HG02610 (cell line): Measurements from ENCODE around the gene AGPAT1.
"Not testable (repeated sequence)": the region's sequence is repeated elsewhere in the genome, so short reads cannot be mapped to it uniquely, and the experiment has no call there.

Experiments used
- ATAC-seq: cut with Tn5 transposase; IDR thresholded peaks from one replicate; pipeline ENCODE4 v1.9.1; 2021; ENCODE audit warnings: mild to moderate bottlenecking, moderate library complexity; ENCODE audit not compliant: unreplicated experiment

Gene AGPAT1

DNA sequence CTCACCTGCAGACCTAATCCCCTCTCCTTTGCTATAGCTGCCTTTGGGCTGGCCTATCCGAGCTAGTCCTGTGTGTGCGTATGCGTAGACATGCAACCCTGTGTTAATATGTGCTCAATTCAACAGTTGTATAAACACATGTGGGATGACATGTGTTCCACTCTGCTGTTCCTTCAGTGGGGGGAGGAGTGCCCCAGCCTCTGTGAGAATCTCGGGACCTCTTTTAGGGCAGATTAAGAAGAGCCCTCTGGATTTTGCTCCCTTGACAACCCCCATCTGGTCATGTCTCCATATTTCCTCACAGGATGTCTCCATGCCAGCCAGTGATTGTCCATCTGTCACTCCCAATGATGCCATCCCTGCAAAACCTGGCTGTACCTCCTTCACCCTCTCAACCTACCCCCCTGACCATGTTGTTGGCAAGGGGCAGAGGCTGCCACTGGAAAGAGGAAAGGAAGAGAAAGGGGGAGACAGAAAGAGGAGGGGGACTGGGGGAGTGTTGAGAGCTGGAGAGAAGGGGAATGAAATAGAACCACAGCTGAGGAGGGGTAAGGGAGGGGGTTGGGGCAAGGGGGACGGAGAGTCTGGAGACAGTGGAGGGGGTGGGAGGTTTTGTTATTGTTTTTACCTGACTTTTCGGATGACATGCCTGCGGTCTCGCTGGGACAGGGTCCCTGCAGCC lies 24.6 kb downstream of the AGPAT1 start:
- ATAC-seq: no peak

- no peak for ATAC-seq
Observed at GRCh38 chr6:32149932-32150870, 25.7 kb downstream of the AGPAT1 start.

DNA sequence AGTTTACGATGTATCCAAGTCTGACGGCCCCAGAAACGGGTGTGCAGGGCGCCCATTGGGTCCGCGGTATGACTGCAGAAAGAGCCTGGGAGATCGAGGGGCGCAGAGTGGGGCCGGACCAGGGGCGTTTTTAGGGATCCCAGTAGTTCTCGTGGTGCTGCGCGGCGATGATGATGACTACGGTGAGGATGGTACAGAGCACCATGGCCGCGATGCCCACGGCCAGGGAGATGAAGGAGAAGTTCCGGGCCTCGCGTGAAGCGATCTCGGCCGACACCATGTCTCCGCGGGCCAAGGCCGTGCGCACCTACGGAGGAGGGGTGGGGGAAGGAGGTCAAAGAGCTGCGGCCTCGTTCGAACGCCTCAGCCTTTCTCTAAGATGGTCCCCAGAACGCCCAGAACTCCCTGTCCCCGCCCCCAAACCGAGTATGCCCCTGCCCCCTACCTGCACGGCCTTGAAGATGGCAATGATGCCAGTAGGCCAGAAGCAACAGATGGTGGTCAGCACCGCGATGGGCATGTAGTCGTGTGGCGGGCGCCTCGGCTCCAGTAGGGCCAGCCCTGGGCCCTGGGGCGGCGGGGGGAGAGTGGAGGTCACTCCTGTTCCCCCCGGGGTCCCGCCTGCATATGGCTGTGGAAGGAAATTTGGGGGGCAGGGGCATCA lies 26.7 kb downstream of the AGPAT1 start:
- no peak for ATAC-seq

DNA sequence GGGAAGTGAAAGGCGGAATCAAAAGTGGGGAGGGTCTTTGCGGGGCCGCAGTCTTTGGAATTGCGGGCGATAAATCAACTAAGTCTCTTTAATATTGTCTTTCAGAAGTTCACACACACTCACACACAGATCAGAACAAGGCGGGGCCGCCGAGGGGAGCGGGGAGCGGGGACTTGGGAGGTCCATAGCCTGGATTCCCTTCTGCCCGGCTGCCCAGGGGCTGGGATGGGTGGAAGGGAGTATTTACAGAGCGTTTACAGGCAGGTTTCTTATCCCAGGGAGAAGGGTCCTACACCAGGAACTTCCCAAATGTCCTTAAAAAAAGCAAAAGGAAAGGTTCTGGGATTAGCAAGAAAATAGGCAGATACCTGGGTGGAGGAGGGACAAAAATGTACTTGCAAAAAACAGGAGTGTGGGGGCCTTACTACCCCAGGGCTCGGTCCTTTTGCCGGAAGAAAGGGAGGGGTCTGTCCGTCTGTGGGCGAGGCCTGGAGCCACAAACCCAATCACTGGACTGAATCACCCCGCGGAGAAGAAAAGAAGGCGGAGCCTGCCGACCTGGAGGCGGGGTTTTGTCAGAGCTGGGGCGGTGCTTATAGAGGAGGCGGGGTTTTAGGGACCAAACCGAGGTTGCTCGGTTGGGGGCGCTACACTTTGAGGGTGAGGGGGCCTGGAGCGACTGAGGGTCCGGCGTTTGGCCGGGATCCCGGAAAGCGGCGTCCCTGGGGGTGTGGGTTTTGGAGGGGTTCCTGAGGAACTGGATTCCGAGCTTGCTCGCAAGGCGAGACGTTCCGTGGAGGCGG lies 27.4 kb downstream of the AGPAT1 start:
- ATAC-seq: no peak

DNA sequence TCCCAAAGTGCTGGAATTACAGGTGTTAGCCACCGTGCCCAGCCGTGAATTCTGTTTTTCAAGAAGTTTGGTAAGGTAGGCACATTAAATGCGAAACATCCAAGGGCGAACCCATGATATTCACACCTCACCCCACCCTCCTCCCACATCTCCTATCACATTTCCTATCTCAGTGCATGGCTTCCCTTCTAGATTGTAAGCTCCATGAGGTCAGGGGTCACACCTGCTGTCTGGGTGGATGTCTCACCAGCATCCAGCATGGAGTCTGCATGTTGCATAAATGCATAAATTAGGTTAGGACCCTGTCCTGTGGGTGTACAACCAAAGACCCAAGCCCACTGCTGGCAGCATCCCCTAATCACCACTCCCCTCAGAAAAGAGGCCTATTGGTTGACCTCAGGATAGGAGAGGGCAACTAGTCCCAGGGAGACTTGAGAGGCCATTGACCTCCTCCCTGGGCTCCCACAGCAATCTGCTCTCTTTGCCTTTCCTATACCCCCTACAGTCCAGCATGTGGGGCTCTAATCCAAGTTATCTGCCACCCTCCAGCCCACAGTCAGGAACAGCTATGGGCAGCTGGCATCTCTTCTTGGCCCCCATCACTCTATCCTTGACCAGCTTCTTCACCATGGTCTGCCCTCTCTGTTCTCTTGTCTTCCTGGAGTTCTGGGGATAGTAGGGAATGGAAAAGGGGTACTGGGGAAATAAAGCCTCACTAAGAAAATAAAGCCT lies 28.3 kb downstream of the AGPAT1 start:
- no peak for ATAC-seq

DNA sequence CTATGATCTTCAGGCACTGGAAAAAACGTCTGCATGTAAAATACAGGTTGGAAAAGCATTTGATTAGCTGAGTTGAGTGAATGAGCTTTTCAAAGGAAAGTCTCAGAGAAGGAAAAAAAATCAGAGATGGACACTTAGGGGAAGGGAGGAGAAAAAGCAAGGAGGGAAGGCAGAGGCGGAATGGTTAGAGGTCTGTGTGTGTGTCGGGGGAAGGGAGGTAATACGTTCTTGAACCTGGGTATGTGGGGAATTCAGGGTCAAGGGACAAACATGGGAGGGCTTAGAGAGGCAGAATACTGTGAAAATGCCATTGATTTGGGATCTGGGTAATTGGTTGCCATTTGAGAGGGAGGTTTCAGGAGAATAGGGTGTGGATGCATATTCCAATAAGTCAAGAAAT lies 29.2 kb downstream of the AGPAT1 start:
- no peak for ATAC-seq

DNA sequence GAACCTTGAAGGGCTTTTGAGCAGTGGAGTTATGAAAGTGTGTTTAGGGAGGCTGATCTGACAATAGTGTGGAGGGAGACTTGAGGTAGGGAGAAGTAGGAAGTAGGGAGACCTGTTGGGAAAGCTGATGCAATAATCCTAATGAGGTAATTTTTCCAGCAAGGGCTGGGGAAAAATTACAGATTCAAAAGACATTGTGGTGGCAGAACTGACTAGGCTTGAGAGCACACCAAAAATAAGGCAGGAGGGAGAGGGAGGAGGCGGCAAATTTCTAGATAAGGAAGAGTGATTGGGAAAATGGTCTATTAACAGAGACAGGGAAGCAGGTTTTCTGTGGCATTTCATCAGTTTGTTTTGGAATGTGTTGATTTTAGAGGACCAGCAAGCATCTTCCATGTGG lies 29.6 kb downstream of the AGPAT1 start:
- ATAC-seq: no peak

DNA sequence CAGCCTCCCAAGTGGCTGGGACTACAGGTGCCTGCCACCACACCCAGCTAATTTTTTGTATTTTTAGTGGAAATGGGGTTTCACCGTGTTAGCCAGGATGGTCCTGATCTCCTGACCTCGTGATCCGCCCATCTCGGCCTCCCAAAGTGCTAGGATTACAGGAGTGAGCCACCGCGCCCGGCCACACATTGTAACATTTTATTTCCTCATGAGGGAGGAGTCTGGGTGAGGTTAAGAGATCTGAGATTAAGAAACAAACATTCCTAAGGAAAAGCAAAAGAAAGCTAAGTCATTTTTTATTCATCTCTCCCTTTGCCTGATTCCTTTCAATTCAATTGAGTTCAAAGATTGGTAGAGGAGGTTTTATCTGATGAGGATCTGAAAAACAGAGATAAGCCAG lies 31.6 kb downstream of the AGPAT1 start:
- not testable (repeated sequence) for ATAC-seq

DNA sequence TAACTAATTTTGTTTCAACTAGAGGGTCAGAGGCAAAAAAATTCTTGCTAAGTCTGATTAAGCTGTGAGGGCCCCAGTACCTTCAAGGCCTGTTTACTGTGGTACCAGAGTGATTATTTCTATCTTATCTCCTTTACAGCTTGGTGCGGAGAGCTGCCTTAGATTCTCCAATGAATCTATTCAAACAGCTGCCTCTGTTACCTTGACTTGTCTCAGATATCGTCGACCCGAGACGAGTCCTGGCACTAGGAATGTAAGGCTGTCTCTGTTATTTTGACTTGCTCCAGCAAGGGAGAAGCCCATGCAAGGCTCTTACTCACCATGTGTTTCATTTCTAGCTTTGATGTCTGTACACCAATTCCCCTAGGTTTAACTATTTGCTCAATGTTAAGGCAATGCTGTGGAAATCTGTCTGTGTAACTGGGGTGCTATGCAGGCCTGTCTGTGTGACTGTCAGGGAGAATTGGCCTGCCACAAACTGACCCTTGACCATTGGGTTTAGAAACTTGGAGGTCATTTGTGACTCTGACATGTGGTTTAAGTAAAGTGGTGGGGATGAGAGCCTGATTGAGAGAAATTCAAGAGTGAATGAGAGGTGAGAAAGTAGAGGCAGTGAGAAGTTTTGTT lies 35.4 kb downstream of the AGPAT1 start:
- no peak for ATAC-seq

GRCh38 chr6:32139590-32139989 lies 36.3 kb downstream of the AGPAT1 start:
- ATAC-seq: no peak

DNA sequence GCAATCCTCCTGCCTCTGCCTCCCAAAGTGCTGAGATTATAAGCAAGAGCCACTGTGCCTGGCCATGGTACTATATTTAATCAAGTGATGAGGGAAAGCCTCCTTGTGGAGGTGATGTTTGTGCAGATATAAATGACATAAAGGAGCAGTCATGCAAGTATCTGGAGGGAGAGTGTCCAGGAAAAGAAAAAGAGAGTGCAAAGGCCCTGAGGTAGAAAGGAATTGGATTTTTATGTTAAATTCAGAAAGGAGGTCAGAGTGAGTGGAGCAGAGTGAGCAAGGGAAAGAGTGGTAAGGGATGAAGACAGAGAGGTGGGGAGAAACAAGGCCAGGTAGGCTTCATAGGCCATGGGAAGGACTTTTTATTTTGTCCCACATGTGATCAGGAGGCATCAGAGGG lies 38.4 kb downstream of the AGPAT1 start:
- no peak for ATAC-seq

GRCh38 chr6:32133786-32134185 lies 42.1 kb downstream of the AGPAT1 start:
- no peak for ATAC-seq

DNA sequence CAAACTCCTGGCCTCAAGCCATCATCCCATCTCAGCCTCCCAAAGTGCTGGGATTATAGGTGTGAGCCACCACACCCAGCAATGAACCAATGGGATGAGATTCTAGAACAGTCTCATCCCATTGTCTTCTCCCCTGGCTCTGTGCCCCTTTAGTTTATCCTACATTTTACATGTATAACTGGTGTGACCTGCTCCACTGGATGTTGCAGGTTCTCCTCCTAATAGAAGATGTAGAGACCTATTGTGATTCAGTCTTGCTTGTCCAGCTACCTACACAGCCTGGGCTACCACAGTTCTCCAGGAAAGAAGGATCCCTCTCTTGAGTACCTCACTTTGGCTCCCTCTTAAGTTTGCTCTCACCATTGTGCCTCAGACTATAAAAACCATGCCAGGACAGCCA lies 43.8 kb downstream of the AGPAT1 start:
- ATAC-seq: no peak

DNA sequence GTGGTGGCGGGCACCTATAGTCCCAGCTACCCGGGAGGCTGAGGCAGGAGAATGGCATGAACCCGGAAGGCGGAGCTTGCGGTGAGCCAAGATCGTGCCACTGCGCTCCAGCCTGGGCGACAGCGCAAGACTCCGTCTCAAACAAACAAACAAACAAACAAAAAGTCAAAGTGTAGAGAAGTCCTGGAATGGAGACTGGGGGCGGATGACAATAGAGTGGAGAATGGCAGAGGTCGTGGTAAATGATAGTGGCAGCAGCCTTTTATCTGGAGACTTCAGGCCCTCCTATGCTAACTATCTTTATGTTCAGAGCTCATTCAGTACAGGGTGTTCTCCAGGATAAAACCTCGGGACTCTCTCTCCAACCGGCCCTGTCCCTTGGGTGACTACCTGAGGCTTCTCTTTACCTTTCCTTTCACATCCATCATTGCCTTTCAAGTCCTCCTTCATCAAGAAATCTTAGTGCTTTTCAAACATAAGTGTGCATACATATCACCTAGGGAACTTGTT lies 44.4 kb downstream of the AGPAT1 start:
- ATAC-seq: no peak

DNA sequence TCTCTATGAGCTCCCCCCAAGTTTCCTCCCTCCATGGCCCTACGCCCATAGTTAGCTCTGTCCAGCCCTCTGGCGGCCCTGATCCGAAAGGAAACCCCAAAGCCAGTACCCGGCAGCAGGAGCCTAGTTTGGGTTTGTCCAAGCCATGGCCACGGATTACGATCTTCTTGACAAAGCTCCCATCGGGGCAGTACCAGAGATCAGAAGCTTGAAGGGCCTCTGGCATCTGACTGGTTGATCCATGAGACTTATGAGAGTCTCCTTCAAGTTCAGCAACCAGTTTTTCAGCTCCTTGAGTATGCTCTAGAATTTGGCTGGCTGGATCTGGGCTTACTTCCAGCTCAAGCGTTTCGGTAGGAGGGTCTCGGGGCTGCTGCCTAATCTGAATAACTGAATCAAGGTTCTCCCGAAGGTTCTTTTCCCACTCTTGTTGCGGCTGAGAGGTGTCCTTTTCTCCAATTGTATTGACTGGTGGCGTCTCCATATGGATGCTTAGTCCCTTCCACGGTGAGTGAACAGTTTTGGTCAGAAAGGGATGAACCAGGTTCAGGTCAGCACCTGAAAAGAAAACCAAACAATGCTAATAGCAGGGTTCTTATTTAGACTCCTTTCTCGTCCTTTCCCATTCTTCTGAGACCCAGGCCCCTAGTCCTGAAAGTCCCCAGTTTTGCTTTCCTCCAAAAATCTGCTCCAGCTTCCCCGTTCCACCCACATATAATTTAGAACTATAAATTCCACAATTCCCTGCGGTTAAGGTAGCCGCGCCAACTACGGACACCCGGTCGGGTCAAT lies 46.4 kb downstream of the AGPAT1 start:
- ATAC-seq: no peak

DNA sequence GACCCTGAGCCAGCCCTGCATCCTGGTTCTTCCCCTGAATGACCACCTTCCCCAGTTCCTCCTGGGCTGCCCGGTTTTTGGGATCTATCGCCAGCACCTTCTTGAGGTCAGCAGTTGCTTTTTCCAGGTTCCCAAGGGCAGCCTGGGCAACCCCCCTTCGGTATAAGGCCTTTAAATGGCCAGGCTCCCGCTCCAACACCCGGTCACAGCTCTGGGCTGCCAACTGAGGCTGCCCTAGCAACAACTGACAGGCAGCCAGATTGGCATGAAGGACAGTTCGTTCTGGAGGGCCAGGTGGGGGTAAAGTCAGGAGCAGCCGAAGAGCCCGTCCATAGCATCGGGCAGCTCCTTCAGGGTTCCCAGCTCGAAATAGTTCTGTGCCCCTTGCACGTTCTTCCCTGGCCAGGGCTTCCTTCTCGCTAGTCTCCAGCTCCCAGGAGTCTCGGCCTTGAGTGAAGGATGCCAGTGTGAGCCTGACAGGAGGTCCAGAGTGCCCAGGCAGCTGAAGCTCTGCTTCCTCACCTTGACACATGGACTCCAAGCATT lies 47.1 kb downstream of the AGPAT1 start:
- ATAC-seq: no peak

- peak; percentile 87 for ATAC-seq
Observed at GRCh38 chr6:32127717-32128592, 47.9 kb downstream of the AGPAT1 start, which contains the start of gene ATF6B. ATF6B (minus strand) TSS chr6:32128246; CDS start chr6:32128207, 39 bp downstream.

DNA sequence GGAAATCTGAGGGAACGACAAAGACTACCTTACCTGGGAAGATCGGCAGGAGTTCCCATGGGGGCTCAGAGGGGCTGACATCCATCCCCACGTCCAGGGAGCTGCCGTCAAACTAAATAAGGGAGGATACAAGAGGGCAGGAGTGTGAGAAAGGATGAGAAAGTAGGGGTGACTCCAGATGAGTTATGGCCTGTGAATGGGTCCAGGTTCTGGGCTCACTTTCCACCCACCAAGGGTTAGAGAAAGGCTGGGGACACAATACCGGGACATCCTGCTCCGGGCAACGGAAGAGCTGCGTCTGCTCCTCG lies 48.5 kb downstream of the AGPAT1 start:
- ATAC-seq: no peak
